GM12878 (cell line): Measurements from ENCODE around the gene STKLD1. TPM values are rescaled to one million over a fixed set of nuclear protein-coding genes. Genes with fewer than 3 reads are reported as not detected.

Source experiments
- ATAC-seq: fragments of 200-7000 bp; cut with Tn5 transposase; 3 replicates; pipeline ENCODE4 v1.9.1; 2020; ENCODE audit warnings: mild to moderate bottlenecking, moderate library complexity
- BruUV-seq: library from RNA; stranded (reverse); fragments of 400-500 nt; replicated peaks from 2 replicates; lab custom pipeline; 2021; lab: Mats Ljungman, UMichigan
- CTCF ChIA-PET: fragments of 300-600 bp; sonication (Branson Sonifier 250); formaldehyde crosslinking; extraction: SDS; loops from one replicate; lab custom pipeline; 2021; ENCODE audit warnings: inconsistent platforms; lab: Yijun Ruan, JAX
- POLR2A ChIA-PET: fragments of 350-600 bp; formaldehyde crosslinking; extraction: SDS; loops from one replicate; lab custom pipeline; 2021; ENCODE audit warnings: inconsistent platforms; lab: Charles Lee
- RAD21 ChIA-PET: fragments of 300-600 bp; sonication (Branson Sonifier 250); formaldehyde crosslinking; loops from one replicate; lab custom pipeline; 2023; ENCODE audit warnings: antibody characterized with exemption; ENCODE audit not compliant: unreplicated experiment; lab: Charles Lee
- SMC1A ChIA-PET: fragments of 300-600 bp; sonication (Branson Sonifier 250); formaldehyde crosslinking; loops from one replicate; lab custom pipeline; 2023; ENCODE audit not compliant: unreplicated experiment, uncharacterized antibody; lab: Charles Lee
- DNase-seq: peaks from one replicate; pipeline ENCODE4 v3.0.0-alpha.2; 2011; ENCODE audit warnings: low read depth, low spot score
- FAIRE-seq: peaks from 3 replicates; lab custom pipeline; 2011; peaks lifted over from hg19 to GRCh38; lab: Jason Lieb, UNC
- H2AFZ ChIP-seq: 2 replicates; pipeline ENCODE4 v1.6.0; 2011; ENCODE audit warnings: low read depth, low read length, control low read depth; ENCODE audit not compliant: control insufficient read depth
- H3K27ac ChIP-seq: 2 replicates; pipeline ENCODE4 v1.5.1; 2011; ENCODE audit warnings: control low read depth; ENCODE audit not compliant: control insufficient read depth, insufficient read depth
- H3K27me3 ChIP-seq, 2 experiments: replicated peaks in 1 of 2; 2 replicates each; pipeline versions ENCODE4 v1.6.0 to v1.6.1; 2011; ENCODE audit warnings: low read length in 1 of 2; ENCODE audit not compliant: control insufficient read depth in 2 of 2, insufficient read depth in 2 of 2
- H3K36me3 ChIP-seq, 2 experiments: 2 replicates each; pipeline ENCODE4 v1.5.1; 2011; ENCODE audit warnings: low read length in 1 of 2; ENCODE audit not compliant: control insufficient read depth in 2 of 2, insufficient read depth in 2 of 2
- H3K4me1 ChIP-seq: 2 replicates; pipeline ENCODE4 v1.6.1; 2011; ENCODE audit warnings: mild to moderate bottlenecking, low read length, moderate library complexity, mixed read lengths; ENCODE audit not compliant: control insufficient read depth, insufficient read depth
- H3K4me2 ChIP-seq: 2 replicates; pipeline ENCODE4 v1.6.0; 2011; ENCODE audit warnings: control low read depth; ENCODE audit not compliant: control insufficient read depth, insufficient read depth
- H3K4me3 ChIP-seq: fragments of 200-600 bp; sonication (generic); 2 replicates; pipeline ENCODE4 v1.5.1; 2016
- H3K79me2 ChIP-seq: 2 replicates; pipeline ENCODE4 v1.6.0; 2011; ENCODE audit warnings: low read length; ENCODE audit not compliant: control insufficient read depth, insufficient read depth
- H3K9ac ChIP-seq: 2 replicates; pipeline ENCODE4 v1.8.0; 2011; ENCODE audit warnings: low read length, control low read depth, mixed read lengths; ENCODE audit not compliant: control insufficient read depth, insufficient read depth
- H3K9me3 ChIP-seq: replicated peaks from 3 replicates; pipeline ENCODE4 v1.5.1; 2011; ENCODE audit warnings: mild to moderate bottlenecking, low read length; ENCODE audit not compliant: control insufficient read depth, insufficient read depth
- H4K20me1 ChIP-seq: 2 replicates; pipeline ENCODE4 v1.6.0; 2011; ENCODE audit not compliant: control insufficient read depth, insufficient read depth
- EP300 ChIP-seq, 2 experiments: fragments of 150-350 bp in 1 of 2; IDR thresholded peaks; 2 replicates each; pipeline ENCODE4 v1.6.1; 2011 to 2012; ENCODE audit warnings: low read depth in 2 of 2, low read length in 2 of 2, borderline replicate concordance in 1 of 2, improper control_type of control experiment in 1 of 2, inconsistent platforms in 1 of 2; ENCODE audit not compliant: control insufficient read depth in 1 of 2
- FOXM1 ChIP-seq: IDR thresholded peaks from 2 replicates; pipeline ENCODE4 v1.6.1; 2012; ENCODE audit warnings: low read depth, mild to moderate bottlenecking, inconsistent platforms, low read length, moderate library complexity
- NKRF ChIP-seq: fragments of 450-650 bp; conservative IDR thresholded peaks from 2 replicates; pipeline ENCODE4 v1.6.1; 2017; ENCODE audit warnings: mild to moderate bottlenecking, moderate library complexity
- PAX8 ChIP-seq: fragments of 450-650 bp; IDR thresholded peaks from 2 replicates; pipeline ENCODE4 v1.6.1; 2017; ENCODE audit warnings: mild to moderate bottlenecking, moderate library complexity
- RB1 ChIP-seq: fragments of 450-650 bp; formaldehyde crosslinking; IDR thresholded peaks from 2 replicates; pipeline ENCODE4 v1.6.1; 2017; ENCODE audit warnings: mild to moderate bottlenecking, borderline replicate concordance
- SMARCA5 ChIP-seq: fragments of 450-650 bp; IDR thresholded peaks from 2 replicates; pipeline ENCODE4 v1.6.1; 2017; ENCODE audit warnings: mild to moderate bottlenecking
- WGBS: methylation state at CpG from one replicate; pipeline ENCODE4 v1.1.6; 2016; ENCODE audit warnings: low lambda C conversion rate; ENCODE audit not compliant: insufficient replicate concordance, insufficient coverage; ENCODE audit errors: missing lambda C conversion rate; 5-methylcytosine and 5-hydroxymethylcytosine counted together
- in situ Hi-C: fragments of 300-500 bp; cut with MboI; formaldehyde crosslinking; loops from 9 replicates; pipeline ENCODE4 v1.14.3; 2018; ENCODE audit warnings: mixed read lengths
- intact Hi-C: fragments of 100-400 bp; cut with micrococcal nuclease; formaldehyde crosslinking; loops from one replicate; pipeline ENCODE4 v1.14.2; 2022; ENCODE audit not compliant: unreplicated experiment
- polyA plus RNA-seq, 11 experiments: library from polyadenylated mRNA; depleted of rRNA in 4 of 11; unstranded in 6 of 11; stranded (reverse) in 5 of 11; fragments of >200 nt; fragmentation: Nextera tagmentation in 4 of 11; fragmentation: Illumina TruSeq in 1 of 11; extraction: Ambion mirVana in 4 of 11; extraction: Trizol in 1 of 11; gene quantifications; 1 replicate in 1 of 11; 2 replicates in 10 of 11; pipeline versions ENCODE4 v1.2.1 to v1.2.3, GENCODE V29; 2011 to 2016; ENCODE audit warnings: inconsistent platforms in 2 of 11, missing spikeins in 2 of 11, low read depth in 1 of 11
- total RNA-seq, 4 experiments: library from RNA; depleted of rRNA in 3 of 4; stranded (reverse); fragments of >200 nt in 3 of 4; fragmentation: Illumina TruSeq in 1 of 4; extraction: Trizol in 1 of 4; gene quantifications; 2 replicates each; pipeline versions ENCODE4 v1.2.1 to v1.2.3, GENCODE V29; 2013 to 2021

Gene STKLD1
- total and polyA plus RNA-seq, 10 of the 15 experiments (the other 5 are each of a cell fraction or from before 2014, with no cell fraction given) = 0.07 to 0.40 (median 0.29) TPM; not detected in 4

DNA sequence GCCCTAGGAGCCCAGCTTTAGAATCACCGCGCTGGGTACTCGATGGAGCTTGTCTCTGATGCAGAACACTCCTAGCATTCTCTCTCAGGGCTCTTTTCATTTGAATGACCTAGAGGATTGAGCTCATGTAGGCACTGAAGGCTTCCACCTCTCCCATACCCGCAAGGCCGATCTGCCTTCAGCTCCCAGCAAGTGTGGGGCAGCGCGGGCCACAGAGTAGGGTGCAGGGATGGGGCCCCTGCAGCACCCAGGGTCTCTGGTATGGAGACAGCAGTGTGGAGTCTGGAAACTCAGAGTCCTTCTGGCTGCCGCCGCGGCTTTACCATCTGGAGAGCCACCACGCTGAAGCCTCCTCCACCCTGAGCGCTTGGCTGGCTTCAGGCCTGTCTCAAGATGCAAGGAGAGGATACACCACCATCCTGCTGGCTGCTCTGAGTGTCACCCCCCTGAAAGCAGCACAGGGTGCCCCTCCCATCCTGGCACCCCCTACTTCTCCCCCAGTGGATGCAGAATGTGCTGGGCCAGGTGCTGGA lies 12.9 kb downstream of the STKLD1 start (continued):
- no peak for TF ChIP-seq NKRF
- TF ChIP-seq EP300 (IDR thresholded peaks at IDR 0.05; ENCODE audit: borderline replicate concordance in 1 of 2, control insufficient read depth in 1 of 2, low read depth in 2 of 2, low read length in 2 of 2) = no peak
- TF ChIP-seq FOXM1 = no peak
- TF ChIP-seq RB1 = no peak
- no peak for TF ChIP-seq SMARCA5

DNA sequence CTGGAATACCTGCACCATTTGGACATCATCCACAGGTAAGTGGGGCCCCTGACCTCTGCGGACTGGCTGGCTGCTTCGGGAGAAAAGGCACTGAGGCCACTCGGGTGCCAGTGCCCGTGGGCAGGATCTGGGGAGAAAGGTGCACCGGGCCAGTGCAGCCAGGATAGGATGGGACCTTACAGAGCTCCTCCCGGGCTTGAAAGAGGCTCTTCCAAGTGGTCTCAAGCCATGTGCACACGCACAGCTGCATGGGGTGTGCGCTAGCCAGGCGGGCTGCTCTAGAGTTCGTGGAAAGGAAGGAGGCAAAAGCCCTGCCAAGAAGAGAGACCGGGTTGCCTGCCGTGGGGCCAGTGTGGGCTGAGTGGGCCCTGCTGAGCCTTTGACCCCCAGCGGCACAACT lies 13.4 kb downstream of the STKLD1 start:
- no peaks in the 10 kb centered on the region for H3K79me2 ChIP-seq
- H3K27ac ChIP-seq = no peak overlapping the region
- in situ Hi-C loops (no loop called here), intact Hi-C loops (no loop called here)
- POLR2A ChIA-PET = no interaction called here
- no peak for FAIRE-seq
- H3K4me2 ChIP-seq = no peak overlapping the region
- DNase-seq = no peak
- no peak overlapping the region for H3K9ac ChIP-seq
- TF ChIP-seq PAX8 = no peak
- H3K9me3 ChIP-seq = no peaks in the 10 kb centered on the region
- H4K20me1 ChIP-seq = no peaks in the 10 kb centered on the region
- WGBS = 34% methylated on average over 13 of the region's 13 CpGs
- ATAC-seq = no peak
- CTCF ChIA-PET = interaction anchor here (1.2 kb wide), 1 partner anchor 12 kb away, joined by 3 read pairs; no protein-coding TSS in a partner anchor
- H3K36me3 ChIP-seq = no peaks in the 10 kb centered on the region
- SMC1A ChIA-PET = no interaction called here
- no peak overlapping the region for H3K4me3 ChIP-seq
- no peaks in the 10 kb centered on the region for H3K27me3 ChIP-seq
- BruUV-seq = no TSS peak
- H3K4me1 ChIP-seq = no peaks in the 10 kb centered on the region
- RAD21 ChIA-PET = no interaction called here
- no peak overlapping the region for H2AFZ ChIP-seq
